Epidermal melanocyte (primary cell): ENCODE data around the gene AGMO.

Source experiments
- DNase-seq: peaks from one replicate; pipeline ENCODE4 v3.0.0; 2011; ENCODE audit warnings: low spot score; ENCODE audit not compliant: insufficient read length

The AGMO gene

GRCh38 chr7:15461576-15461975 lies 100.2 kb downstream of the AGMO start:
- no peak for DNase-seq

DNA sequence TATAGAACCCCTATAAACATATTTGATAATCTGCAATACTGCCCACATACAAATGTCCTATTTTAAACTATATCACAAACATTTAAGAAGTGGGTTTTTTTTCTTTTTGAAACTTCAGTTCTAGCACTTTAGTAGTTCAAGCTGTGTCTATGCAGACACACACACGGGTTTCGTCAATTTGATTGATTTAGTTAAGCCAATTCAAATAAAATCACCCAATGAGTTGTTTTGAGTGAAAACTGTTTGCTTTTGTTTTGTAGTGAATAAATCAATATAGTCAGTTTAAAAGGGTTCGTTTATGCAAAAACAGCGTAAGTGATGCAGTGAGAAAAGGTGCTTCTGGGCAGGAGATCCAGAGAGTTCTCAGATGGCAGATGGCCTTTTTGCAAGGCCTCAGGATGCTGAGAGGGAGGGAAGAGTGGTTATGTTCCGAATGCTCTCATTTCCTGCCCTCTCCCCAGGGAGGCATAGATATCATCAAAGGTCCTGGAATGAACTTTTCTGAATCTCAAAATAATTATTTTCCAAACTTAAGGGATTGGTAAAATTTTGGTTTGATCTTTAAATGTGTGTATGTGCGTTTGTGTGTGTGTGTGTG lies 102.7 kb downstream of the AGMO start:
- DNase-seq: no peak

- DNase-seq: no peak
These were observed 103.5 kb downstream of the AGMO start for GRCh38 chr7:15457990-15458955.

DNA sequence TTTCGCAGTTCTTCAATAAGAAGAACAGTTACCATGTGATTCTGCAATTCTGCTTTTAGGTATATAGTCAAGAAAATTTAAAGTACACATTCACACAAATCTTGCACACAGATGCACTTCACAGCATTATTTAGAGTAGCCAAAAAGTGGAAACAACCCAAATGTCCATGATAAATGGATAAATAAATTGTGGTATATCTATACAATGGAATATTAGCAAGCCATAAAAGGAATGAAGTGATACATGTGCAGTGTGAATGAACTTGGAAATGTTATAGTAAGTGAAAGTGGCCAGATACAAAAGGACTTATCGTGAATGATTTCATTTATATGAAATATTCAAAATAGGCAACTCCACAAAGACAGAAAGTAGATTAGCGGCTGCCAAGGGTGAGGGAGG lies 109.1 kb downstream of the AGMO start:
- DNase-seq: no peak

- DNase-seq: no peak
These were observed 115.1 kb downstream of the AGMO start for GRCh38 chr7:15446722-15447121.

DNA sequence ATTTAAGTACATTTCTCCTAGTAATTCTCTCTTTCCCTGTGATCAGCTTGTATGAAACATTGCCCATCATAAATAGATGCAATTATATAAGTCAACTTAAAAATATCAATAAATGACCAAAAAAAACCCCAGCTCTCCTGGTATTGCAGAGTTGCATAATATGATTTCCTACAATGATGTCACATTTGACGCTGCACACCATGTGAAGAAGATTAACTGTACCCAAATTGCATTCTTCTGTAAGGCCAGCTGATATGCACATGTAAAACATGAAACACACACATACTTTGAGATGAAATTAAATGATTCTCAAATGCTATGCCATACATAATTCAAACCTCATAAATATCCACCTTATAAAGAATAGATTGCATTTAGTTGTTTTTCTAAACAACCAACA lies 115.5 kb downstream of the AGMO start:
- no peak for DNase-seq

GRCh38 chr7:15441915-15442314 lies 119.9 kb downstream of the AGMO start:
- DNase-seq: no peak

- no peak for DNase-seq
These were observed 121.3 kb downstream of the AGMO start for GRCh38 chr7:15440482-15440881.

- no peak for DNase-seq
These were observed 122.0 kb downstream of the AGMO start for GRCh38 chr7:15439853-15440252.

DNA sequence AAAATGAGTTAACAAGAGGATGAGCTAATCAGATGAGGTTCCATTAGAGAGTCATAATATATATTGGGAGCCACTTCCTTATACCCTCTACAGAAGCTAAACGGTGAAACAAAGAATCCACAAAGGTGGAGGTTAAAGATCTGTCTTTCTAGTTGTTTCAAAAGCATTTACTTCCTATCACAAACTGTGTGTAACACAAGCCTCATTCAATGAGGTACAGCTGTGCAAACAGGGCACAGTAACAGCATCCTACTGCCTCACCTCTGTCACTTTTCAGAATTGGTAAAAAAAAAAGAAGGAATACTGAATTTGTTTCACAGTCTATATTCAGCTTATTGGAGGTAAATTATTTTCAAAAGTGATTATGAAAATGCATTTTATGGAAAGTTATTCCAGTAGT lies 128.7 kb downstream of the AGMO start:
- DNase-seq: no peak

GRCh38 chr7:15430911-15431310 lies 130.9 kb downstream of the AGMO start:
- no peak for DNase-seq

DNA sequence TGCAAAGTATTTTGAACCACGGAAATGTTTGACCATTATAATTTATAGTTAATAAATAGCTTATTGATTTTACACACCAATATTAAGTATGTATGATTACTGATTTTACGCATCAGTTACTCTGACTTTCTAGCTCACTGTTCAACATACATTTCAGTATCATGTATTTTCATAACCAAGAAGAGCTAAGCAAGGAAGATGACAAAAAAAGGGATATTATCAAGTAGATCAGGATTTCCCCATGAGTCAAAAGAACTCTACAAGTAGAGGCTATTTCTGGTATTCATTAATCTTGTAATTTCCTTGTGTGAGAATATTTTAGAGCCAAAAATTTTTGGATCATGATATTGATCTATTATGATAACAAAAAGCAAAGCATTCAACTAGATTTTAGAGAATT lies 131.6 kb downstream of the AGMO start:
- DNase-seq: no peak

- no peak for DNase-seq
These were observed 137.3 kb downstream of the AGMO start for GRCh38 chr7:15424468-15424867.

GRCh38 chr7:15419596-15419995 lies 142.2 kb downstream of the AGMO start:
- DNase-seq: no peak

DNA sequence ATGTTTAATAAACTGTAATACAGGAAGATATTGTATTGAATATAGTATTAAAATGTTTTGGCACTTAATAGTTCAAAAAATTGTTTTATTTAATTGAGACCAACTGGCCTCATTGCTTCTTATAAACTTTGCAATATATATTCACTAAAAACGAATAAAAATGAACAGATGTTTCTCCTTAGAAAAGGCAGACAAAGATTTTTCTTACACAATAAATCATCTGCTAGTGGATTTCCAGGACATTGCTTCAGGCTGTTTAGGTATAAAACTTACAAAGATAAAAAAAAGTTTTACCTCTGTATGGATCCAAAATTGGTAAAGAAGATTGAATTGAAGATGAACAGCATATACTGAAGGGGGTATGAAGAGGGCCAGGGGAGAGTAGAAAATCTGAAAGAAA lies 143.6 kb downstream of the AGMO start:
- DNase-seq: no peak

DNA sequence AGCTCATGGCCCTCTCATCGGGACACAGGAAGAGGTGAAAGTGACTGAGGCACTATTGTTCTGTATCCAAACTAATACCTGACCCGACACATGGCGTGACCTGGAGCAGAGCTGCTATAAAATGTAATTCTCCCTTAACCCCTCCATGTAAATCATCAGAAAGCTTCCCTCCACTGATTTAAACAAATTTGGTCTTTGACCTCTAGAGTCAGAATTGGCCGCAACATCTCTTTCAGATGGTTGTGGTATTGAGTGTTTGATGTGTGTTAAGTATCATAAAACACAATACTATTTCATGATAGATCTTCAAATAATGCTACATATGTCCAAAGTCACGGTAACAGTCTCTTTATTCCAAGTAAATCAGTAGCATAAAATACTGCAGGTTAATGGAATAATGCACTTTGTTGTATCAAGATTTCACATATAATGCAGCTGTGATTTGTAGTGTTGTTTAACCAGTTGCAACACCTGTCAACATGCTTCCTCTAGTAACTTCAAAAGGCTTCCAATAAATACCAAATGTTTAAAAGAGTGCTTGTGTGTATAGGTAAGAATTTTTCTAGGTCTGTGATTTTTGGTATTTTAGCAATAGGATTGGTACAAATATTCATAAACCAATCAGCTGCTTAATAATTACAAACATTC lies 144.3 kb downstream of the AGMO start:
- no peak for DNase-seq

DNA sequence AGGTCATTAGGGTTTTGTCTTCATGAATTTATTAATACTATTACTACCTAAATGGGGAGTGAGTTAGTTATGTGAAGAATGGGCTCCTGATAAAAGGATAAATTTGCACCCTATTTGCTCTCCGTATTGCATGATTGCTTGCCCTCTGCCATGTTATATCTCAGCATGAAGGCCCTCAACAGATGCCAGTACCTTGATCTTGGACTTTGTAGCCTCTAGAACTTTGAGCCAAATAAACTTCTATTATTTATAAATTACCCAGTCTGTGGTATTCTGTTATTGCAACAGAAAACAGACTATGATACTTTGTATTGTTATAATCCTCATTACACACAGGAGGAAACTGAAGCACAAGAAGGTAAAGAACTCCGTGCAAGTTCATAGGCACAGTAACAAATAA lies 150.8 kb downstream of the AGMO start:
- no peak for DNase-seq

- DNase-seq: no peak
These were observed 153.9 kb downstream of the AGMO start for GRCh38 chr7:15407910-15408309.

- DNase-seq: no peak
These were observed 158.1 kb downstream of the AGMO start for GRCh38 chr7:15403751-15404150.

GRCh38 chr7:15403315-15403714 lies 158.5 kb downstream of the AGMO start:
- no peak for DNase-seq

GRCh38 chr7:15402436-15403136 lies 159.2 kb downstream of the AGMO start:
- DNase-seq: no peak

- no peak for DNase-seq
These were observed 161.4 kb downstream of the AGMO start for GRCh38 chr7:15400440-15400839.
